Neural progenitor cell (in vitro differentiated cells): ENCODE measurements around the gene TXLNB.

Experiments
- CTCF ChIP-seq: fragments of 200-600 bp; sonication (generic); IDR thresholded peaks from 2 replicates; pipeline ENCODE4 v1.5.1; 2017; ENCODE audit warnings: antibody characterized with exemption, mild to moderate bottlenecking
- EZH2 ChIP-seq: fragments of 200-600 bp; sonication (generic); IDR thresholded peaks from 2 replicates; pipeline ENCODE4 v1.6.1; 2017; ENCODE audit warnings: antibody characterized with exemption, mild to moderate bottlenecking, moderate library complexity

- no peak for TF ChIP-seq CTCF
- no peak for TF ChIP-seq EZH2
Measured at GRCh38 chr6:139325125-139325524, 33.3 kb upstream of the TXLNB start.
